B cell (primary cell): ENCODE data around the gene LRCH3. TPM values are rescaled to one million over a fixed set of nuclear protein-coding genes. Genes with fewer than 3 reads are reported as not detected.

Experiments
- ATAC-seq: fragments of 200-7000 bp; cut with Tn5 transposase; one replicate; pipeline ENCODE4 v1.10.0; 2021; ENCODE audit warnings: low read depth, mild to moderate bottlenecking, moderate number of reproducible peaks, moderate library complexity
- CTCF ChIA-PET: fragments of 350-600 bp; sonication (Branson Sonifier 250); formaldehyde crosslinking; loops from one replicate; lab custom pipeline; 2021; ENCODE audit warnings: antibody characterized with exemption, inconsistent platforms; lab: Charles Lee
- POLR2A ChIA-PET: fragments of 350-600 bp; sonication (Branson Sonifier 250); formaldehyde crosslinking; loops from one replicate; lab custom pipeline; 2021; ENCODE audit warnings: antibody characterized with exemption; lab: Charles Lee
- DNase-seq: peaks from one replicate; pipeline ENCODE4 v3.0.0; 2013
- H2AFZ ChIP-seq: 2 replicates; pipeline ENCODE4 v1.6.1; 2012; ENCODE audit warnings: mild to moderate bottlenecking, low read depth, low read length; ENCODE audit not compliant: insufficient read depth, poor library complexity, severe bottlenecking
- H3K27ac ChIP-seq, 2 donors: 1 replicate in 1 of 2; 2 replicates in 1 of 2; pipeline ENCODE4 v1.5.1; 2012 to 2013; ENCODE audit warnings: low read length in 2 of 2, mild to moderate bottlenecking in 2 of 2, moderate library complexity in 1 of 2
- H3K27me3 ChIP-seq, 4 experiments: fragments of 200-600 bp in 1 of 4; sonication (generic) in 1 of 4; replicated peaks in 1 of 4; 1 replicate in 2 of 4; 2 replicates in 2 of 4; pipeline versions ENCODE4 v1.6.1 to v1.7.0; 2013 to 2016; ENCODE audit warnings: low read length in 3 of 4, mild to moderate bottlenecking in 2 of 4, mixed read lengths in 1 of 4, moderate library complexity in 1 of 4; ENCODE audit not compliant: insufficient read depth in 4 of 4, control insufficient read depth in 3 of 4; ENCODE audit errors: control extremely low read depth in 1 of 4
- H3K36me3 ChIP-seq, 2 experiments: replicated peaks in 1 of 2; 1 replicate in 1 of 2; 2 replicates in 1 of 2; pipeline versions ENCODE4 v1.6.1 to v1.7.1; 2013; ENCODE audit warnings: low read length in 1 of 2; ENCODE audit not compliant: insufficient read depth in 2 of 2, control insufficient read depth in 1 of 2; ENCODE audit errors: control extremely low read depth in 1 of 2, extremely low read depth in 1 of 2
- H3K4me1 ChIP-seq, 2 donors: fragments of 200-600 bp in 1 of 2; sonication (generic) in 1 of 2; 1 replicate in 1 of 2; 2 replicates in 1 of 2; pipeline versions ENCODE4 v1.5.1 to v1.6.1; 2013 to 2017; ENCODE audit warnings: low read length in 2 of 2; ENCODE audit not compliant: control insufficient read depth in 2 of 2, insufficient read depth in 2 of 2
- H3K4me2 ChIP-seq: replicated peaks from 2 replicates; pipeline ENCODE3; 2012; ENCODE audit warnings: mild to moderate bottlenecking, low read depth, low read length; ENCODE audit not compliant: poor library complexity, severe bottlenecking
- H3K4me3 ChIP-seq, 5 experiments: fragments of 200-600 bp in 1 of 5; sonication (generic) in 1 of 5; 1 replicate in 3 of 5; 2 replicates in 2 of 5; pipeline versions ENCODE4 v1.5.1 to v1.7.0; 2011 to 2016; ENCODE audit warnings: low read length in 4 of 5, mild to moderate bottlenecking in 4 of 5, low read depth in 2 of 5, control low read depth in 1 of 5, moderate library complexity in 1 of 5; ENCODE audit not compliant: insufficient read depth in 1 of 5; ENCODE audit errors: control extremely low read depth in 1 of 5, extremely low read depth in 1 of 5
- H3K79me2 ChIP-seq: fragments of 200-600 bp; sonication (generic); one replicate; pipeline ENCODE4 v1.6.0; 2016; ENCODE audit warnings: low read length; ENCODE audit not compliant: control insufficient read depth, insufficient read depth
- H3K9ac ChIP-seq: fragments of 200-600 bp; sonication (generic); 2 replicates; pipeline ENCODE4 v1.6.1; 2017; ENCODE audit warnings: mild to moderate bottlenecking, low read length, moderate library complexity
- H3K9me3 ChIP-seq, 3 donors: one replicate each; pipeline versions ENCODE4 v1.6.1 to v1.7.1; 2013; ENCODE audit warnings: low read length in 2 of 3; ENCODE audit not compliant: control insufficient read depth in 2 of 3, insufficient read depth in 1 of 3; ENCODE audit errors: control extremely low read depth in 1 of 3
- H4K20me1 ChIP-seq: 2 replicates; pipeline ENCODE4 v1.6.0; 2012; ENCODE audit warnings: mild to moderate bottlenecking, low read length; ENCODE audit not compliant: insufficient read depth, control insufficient read depth, poor library complexity, severe bottlenecking
- H3K27ac Mint-ChIP-seq: one replicate; pipeline ENCODE4 v1.8.0; 2021; ENCODE audit warnings: mixed read lengths
- H3K27me3 Mint-ChIP-seq: one replicate; pipeline ENCODE4 v1.8.0; 2021; ENCODE audit warnings: mixed read lengths
- H3K4me1 Mint-ChIP-seq: one replicate; pipeline ENCODE4 v1.8.0; 2021; ENCODE audit warnings: mixed read lengths
- H3K4me3 Mint-ChIP-seq: one replicate; pipeline ENCODE4 v1.8.0; 2021; ENCODE audit warnings: mixed read lengths
- H3K9me3 Mint-ChIP-seq: one replicate; pipeline ENCODE4 v1.8.0; 2022; ENCODE audit warnings: mixed read lengths; ENCODE audit not compliant: insufficient read depth
- EZH2 ChIP-seq: IDR thresholded peaks from 2 replicates; pipeline ENCODE4 v1.6.1; 2012; ENCODE audit warnings: borderline replicate concordance, low read depth, mild to moderate bottlenecking, moderate library complexity, low read length; ENCODE audit not compliant: insufficient read depth, poor library complexity, severe bottlenecking
- WGBS: methylation state at CpG from one replicate; pipeline ENCODE4 v1.1.5; 2013; ENCODE audit warnings: missing lambda C conversion rate; ENCODE audit not compliant: insufficient coverage; 5-methylcytosine and 5-hydroxymethylcytosine counted together
- intact Hi-C: fragments of 100-400 bp; cut with micrococcal nuclease; formaldehyde crosslinking; loops from one replicate; pipeline ENCODE4 v1.10.0; 2022
- polyA plus RNA-seq: library from polyadenylated mRNA; depleted of rRNA; stranded (reverse); fragments of >200 nt; gene quantifications from 2 replicates; pipeline ENCODE4 v1.2.3, GENCODE V29; 2012
- total RNA-seq, 2 donors: library from RNA; stranded (reverse); fragments of 120-200 nt in 1 of 2; gene quantifications; 1 replicate in 1 of 2; 2 replicates in 1 of 2; pipeline versions ENCODE4 v1.2.3 to v1.2.4, GENCODE V29; 2013 to 2022
- TF ChIP-seq, protein P1 (sequence below): fragments of 200-600 bp; IDR thresholded peaks from one replicate; pipeline ENCODE4 v1.8.0; 2022; ENCODE audit warnings: antibody characterized with exemption, mild to moderate bottlenecking

LRCH3 gene
- total and polyA plus RNA-seq, 2 donors (not counting 1 experiment from before 2014, with no cell fraction given) = 30.1 to 136 TPM

DNA sequence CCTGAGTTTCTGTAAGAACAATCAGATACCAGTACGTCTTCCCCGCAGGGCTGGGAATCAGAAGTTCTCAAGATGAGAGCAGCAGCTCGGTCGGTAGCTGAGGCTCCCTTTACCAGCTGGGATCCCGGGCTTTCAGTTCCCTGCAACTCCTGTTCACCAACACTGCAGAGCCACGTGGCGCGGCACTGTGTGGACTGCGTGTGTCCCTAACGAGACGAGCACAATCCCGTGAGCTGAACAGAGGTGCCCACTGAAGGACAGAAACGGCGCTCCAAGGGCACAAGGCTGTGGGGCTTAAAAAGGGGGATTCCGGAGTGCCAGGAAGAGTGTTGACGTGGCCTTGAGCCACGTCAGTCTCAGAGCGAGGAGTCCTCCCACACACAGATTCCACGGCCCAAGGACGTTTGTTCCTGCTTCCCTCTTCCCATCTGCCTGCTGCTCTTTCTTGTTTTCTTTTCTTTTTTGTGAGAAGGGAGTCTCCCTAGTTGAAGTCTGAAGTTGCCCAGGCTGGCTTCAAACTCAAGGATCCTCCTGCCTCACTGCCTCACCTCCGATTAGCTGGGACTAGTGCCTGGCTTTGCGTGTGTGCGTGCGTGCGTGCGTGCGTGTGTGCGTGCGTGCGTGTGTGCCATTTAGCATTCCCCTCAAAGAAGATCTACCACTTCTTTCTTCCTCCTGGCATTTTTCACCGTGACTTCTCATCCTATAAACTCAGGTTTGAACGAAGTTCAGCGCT, 121.9 kb downstream of the LRCH3 start:
- H3K4me3 ChIP-seq = no peak overlapping the region
- no peak overlapping the region for H2AFZ ChIP-seq
- ATAC-seq = no peak
- H3K36me3 ChIP-seq = no peaks in the 10 kb centered on the region
- H3K79me2 ChIP-seq = no peaks in the 10 kb centered on the region
- TF ChIP-seq EZH2 = no peak
- TF ChIP-seq, protein P1, sequence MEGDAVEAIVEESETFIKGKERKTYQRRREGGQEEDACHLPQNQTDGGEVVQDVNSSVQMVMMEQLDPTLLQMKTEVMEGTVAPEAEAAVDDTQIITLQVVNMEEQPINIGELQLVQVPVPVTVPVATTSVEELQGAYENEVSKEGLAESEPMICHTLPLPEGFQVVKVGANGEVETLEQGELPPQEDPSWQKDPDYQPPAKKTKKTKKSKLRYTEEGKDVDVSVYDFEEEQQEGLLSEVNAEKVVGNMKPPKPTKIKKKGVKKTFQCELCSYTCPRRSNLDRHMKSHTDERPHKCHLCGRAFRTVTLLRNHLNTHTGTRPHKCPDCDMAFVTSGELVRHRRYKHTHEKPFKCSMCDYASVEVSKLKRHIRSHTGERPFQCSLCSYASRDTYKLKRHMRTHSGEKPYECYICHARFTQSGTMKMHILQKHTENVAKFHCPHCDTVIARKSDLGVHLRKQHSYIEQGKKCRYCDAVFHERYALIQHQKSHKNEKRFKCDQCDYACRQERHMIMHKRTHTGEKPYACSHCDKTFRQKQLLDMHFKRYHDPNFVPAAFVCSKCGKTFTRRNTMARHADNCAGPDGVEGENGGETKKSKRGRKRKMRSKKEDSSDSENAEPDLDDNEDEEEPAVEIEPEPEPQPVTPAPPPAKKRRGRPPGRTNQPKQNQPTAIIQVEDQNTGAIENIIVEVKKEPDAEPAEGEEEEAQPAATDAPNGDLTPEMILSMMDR = no peak
- no peak overlapping the region for H3K27ac ChIP-seq
- ChIA-PET CTCF (interaction anchor here (1.1 to 1.2 kb wide), 2 partner anchors 21 to 196 kb away, joined by 3 read pairs; no protein-coding TSS in a partner anchor), POLR2A (interaction anchor here (0.5 kb wide), 1 partner anchor 74 kb away, joined by 5 read pairs; no protein-coding TSS in a partner anchor)
- DNase-seq = no peak
- no peaks in the 10 kb centered on the region for H3K9me3 ChIP-seq
- no peaks in the 10 kb centered on the region for H3K27me3 ChIP-seq
- Mint-ChIP-seq H3K27me3 (no peaks in the 10 kb centered on the region), H3K4me1 (no peaks in the 10 kb centered on the region), H3K4me3 (no peak overlapping the region), H3K27ac (no peak overlapping the region), H3K9me3 (no peaks in the 10 kb centered on the region)
- H3K4me2 ChIP-seq = no peak overlapping the region
- 97% methylated on average over 25 of the region's 33 CpGs for WGBS
- H3K4me1 ChIP-seq = no peaks in the 10 kb centered on the region
- no peak overlapping the region for H3K9ac ChIP-seq
- intact Hi-C loops = no loop called here
- H4K20me1 ChIP-seq = no peaks in the 10 kb centered on the region

DNA sequence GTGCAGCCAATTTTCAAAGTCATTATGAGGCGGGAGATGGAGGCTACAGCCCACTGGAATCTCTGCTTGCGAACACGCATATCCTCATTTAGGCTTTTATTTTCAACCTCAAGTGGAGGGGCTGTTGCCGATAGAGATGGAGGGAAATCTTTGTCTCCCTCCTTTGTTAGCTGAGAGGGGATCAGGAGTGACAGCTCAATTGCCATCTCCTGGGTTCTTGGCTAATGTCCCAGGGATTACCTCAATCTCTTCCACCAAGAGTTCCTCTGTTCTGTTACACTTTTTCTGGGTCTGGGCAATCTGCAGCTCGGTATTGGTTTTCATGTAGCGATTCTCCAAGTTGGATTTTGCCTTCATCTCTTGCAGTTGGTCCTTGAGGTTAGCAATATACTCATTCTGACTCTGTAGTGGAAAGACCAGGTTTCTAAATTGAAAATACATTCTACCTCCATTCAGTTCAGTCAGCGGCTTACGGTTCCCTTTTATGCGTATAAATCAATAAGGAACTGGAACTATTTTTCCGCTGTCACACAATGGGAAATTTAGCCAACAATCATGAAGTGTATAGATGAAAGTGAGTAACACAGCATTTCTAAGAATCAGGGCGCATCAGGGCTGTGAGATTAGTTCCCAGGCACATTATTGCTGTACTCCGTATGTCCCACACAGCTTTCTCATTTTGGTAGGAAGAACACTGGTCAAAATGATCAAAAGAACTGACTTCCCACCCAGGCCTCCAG, 122.8 kb downstream of the LRCH3 start:
- H3K4me3 ChIP-seq = no peak overlapping the region
- no peaks in the 10 kb centered on the region for H3K27me3 ChIP-seq
- no peaks in the 10 kb centered on the region for H3K9me3 Mint-ChIP-seq
- no peaks in the 10 kb centered on the region for H3K36me3 ChIP-seq
- H3K27me3 Mint-ChIP-seq = no peaks in the 10 kb centered on the region
- TF ChIP-seq EZH2 = no peak
- TF ChIP-seq, protein P1 = no peak
- DNase-seq (no peak), ATAC-seq (no peak)
- no peak overlapping the region for H3K4me2 ChIP-seq
- ChIA-PET POLR2A (no interaction called here), CTCF (interaction anchor here (1.2 kb wide), 1 partner anchor 195 kb away, joined by 3 read pairs; no protein-coding TSS in a partner anchor)
- no peaks in the 10 kb centered on the region for H3K79me2 ChIP-seq
- no peak overlapping the region for H3K27ac ChIP-seq
- no peaks in the 10 kb centered on the region for H3K4me1 ChIP-seq
- no peak overlapping the region for H2AFZ ChIP-seq
- H3K27ac Mint-ChIP-seq = no peak overlapping the region
- H3K4me3 Mint-ChIP-seq = no peak overlapping the region
- H3K4me1 Mint-ChIP-seq = no peaks in the 10 kb centered on the region
- no peaks in the 10 kb centered on the region for H3K9me3 ChIP-seq
- H3K9ac ChIP-seq = no peak overlapping the region
- intact Hi-C loops = no loop called here
- no peaks in the 10 kb centered on the region for H4K20me1 ChIP-seq
- WGBS = 100% methylated on average over 4 of the region's 12 CpGs
